ENCODE data around the gene STK17A. TPM values are rescaled to one million over a fixed set of nuclear protein-coding genes. Genes with fewer than 3 reads are reported as not detected.
A peak's percentile ranks its signal among the peaks of the same experiment; 100 is the strongest.

The STK17A gene
- polyA plus RNA-seq, 1 of the 3 experiments (the other 2 are of a cell fraction): 47.8 TPM

- TF ChIP-seq, protein P1, sequence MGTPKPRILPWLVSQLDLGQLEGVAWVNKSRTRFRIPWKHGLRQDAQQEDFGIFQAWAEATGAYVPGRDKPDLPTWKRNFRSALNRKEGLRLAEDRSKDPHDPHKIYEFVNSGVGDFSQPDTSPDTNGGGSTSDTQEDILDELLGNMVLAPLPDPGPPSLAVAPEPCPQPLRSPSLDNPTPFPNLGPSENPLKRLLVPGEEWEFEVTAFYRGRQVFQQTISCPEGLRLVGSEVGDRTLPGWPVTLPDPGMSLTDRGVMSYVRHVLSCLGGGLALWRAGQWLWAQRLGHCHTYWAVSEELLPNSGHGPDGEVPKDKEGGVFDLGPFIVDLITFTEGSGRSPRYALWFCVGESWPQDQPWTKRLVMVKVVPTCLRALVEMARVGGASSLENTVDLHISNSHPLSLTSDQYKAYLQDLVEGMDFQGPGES (IDR thresholded peaks at IDR 0.05; ENCODE audit: low read depth, low read length): no peak
- TF ChIP-seq JUND (IDR thresholded peaks at IDR 0.05): no peak
- TF ChIP-seq RAD21 (IDR thresholded peaks at IDR 0.05; ENCODE audit: low read length): no peak
- no peak for TF ChIP-seq MEF2A (IDR thresholded peaks at IDR 0.05; ENCODE audit: borderline replicate concordance, low read depth)
- TF ChIP-seq, protein P2, sequence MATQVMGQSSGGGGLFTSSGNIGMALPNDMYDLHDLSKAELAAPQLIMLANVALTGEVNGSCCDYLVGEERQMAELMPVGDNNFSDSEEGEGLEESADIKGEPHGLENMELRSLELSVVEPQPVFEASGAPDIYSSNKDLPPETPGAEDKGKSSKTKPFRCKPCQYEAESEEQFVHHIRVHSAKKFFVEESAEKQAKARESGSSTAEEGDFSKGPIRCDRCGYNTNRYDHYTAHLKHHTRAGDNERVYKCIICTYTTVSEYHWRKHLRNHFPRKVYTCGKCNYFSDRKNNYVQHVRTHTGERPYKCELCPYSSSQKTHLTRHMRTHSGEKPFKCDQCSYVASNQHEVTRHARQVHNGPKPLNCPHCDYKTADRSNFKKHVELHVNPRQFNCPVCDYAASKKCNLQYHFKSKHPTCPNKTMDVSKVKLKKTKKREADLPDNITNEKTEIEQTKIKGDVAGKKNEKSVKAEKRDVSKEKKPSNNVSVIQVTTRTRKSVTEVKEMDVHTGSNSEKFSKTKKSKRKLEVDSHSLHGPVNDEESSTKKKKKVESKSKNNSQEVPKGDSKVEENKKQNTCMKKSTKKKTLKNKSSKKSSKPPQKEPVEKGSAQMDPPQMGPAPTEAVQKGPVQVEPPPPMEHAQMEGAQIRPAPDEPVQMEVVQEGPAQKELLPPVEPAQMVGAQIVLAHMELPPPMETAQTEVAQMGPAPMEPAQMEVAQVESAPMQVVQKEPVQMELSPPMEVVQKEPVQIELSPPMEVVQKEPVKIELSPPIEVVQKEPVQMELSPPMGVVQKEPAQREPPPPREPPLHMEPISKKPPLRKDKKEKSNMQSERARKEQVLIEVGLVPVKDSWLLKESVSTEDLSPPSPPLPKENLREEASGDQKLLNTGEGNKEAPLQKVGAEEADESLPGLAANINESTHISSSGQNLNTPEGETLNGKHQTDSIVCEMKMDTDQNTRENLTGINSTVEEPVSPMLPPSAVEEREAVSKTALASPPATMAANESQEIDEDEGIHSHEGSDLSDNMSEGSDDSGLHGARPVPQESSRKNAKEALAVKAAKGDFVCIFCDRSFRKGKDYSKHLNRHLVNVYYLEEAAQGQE (IDR thresholded peaks at IDR 0.05; ENCODE audit: low read depth, low read length): no peak
- TF ChIP-seq CHD2 (IDR thresholded peaks at IDR 0.05; ENCODE audit: low read length, partially characterized antibody): no peak
- no peak for TF ChIP-seq SIN3A (IDR thresholded peaks at IDR 0.05; ENCODE audit: borderline replicate concordance, low read depth, low read length)
- no peak for TF ChIP-seq GABPA (IDR thresholded peaks at IDR 0.05; ENCODE audit: low read depth)
Observed at GRCh38 chr7:43629857-43630256, 46.9 kb downstream of the STK17A start (continued).

GRCh38 chr7:43630482-43630881 lies 47.6 kb downstream of the STK17A start:
- peaks cover 9 to 14% of the 10 kb centered on the region in 2 experiments; a peak in 3 of 4 replicates for H3K4me1 ChIP-seq (ENCODE audit: control insufficient read depth in 1 of 2, insufficient read depth in 2 of 2, low read depth in 1 of 2, low read length in 1 of 2)
- peaks cover 90% of the 10 kb centered on the region for H3F3A ChIP-seq (replicated peaks; ENCODE audit: insufficient read depth)
- no peaks in the 10 kb centered on the region for H3K9me3 ChIP-seq
- WGBS (ENCODE audit: low lambda C conversion rate): 77% methylated on average over 3 of the region's 3 CpGs
- H3K36me3 ChIP-seq (replicated peaks in 1 of 2; ENCODE audit: control insufficient read depth in 1 of 2, insufficient read depth in 2 of 2, low read length in 1 of 2): peaks cover 95 to 97% of the 10 kb centered on the region in 2 experiments
- H3K4me3 ChIP-seq (ENCODE audit: low read depth in 2 of 2, low read length in 1 of 2): no peak overlapping the region
- H3K9me2 ChIP-seq: no peaks in the 10 kb centered on the region
- H2AFZ ChIP-seq (ENCODE audit: low read depth): no peak overlapping the region
- no peak overlapping the region for H3K9ac ChIP-seq
- H4K20me1 ChIP-seq (ENCODE audit: insufficient read depth): peaks cover 24% of the 10 kb centered on the region
- peaks cover 97% of the 10 kb centered on the region for H3K79me2 ChIP-seq (ENCODE audit: insufficient read depth)
- DNase-seq: no peak
- CTCF ChIA-PET: interaction anchor here (0.9 to 1.7 kb wide), 4 partner anchors 48 to 209 kb away, joined by 3 to 4 read pairs (median 3); partner anchors contain the start of gene STK17A
- H3K27me3 ChIP-seq (ENCODE audit: insufficient read depth): no peaks in the 10 kb centered on the region
- no peak for TF ChIP-seq ZBTB33 (IDR thresholded peaks at IDR 0.05; ENCODE audit: borderline replicate concordance, low read depth)
- TF ChIP-seq RXRA (IDR thresholded peaks at IDR 0.05; ENCODE audit: borderline replicate concordance, low read depth): no peak
- no peak for TF ChIP-seq POLR2AphosphoS5 (IDR thresholded peaks at IDR 0.05; ENCODE audit: low read depth, low read length)
- no peak for TF ChIP-seq MAX (IDR thresholded peaks at IDR 0.05; ENCODE audit: low read depth)
- no peak for TF ChIP-seq JUND (IDR thresholded peaks at IDR 0.05)
- TF ChIP-seq, protein P1 (IDR thresholded peaks at IDR 0.05; ENCODE audit: low read depth, low read length): no peak
- TF ChIP-seq FOXM1 (IDR thresholded peaks at IDR 0.05; ENCODE audit: low read depth): no peak
- no peak for TF ChIP-seq EP300 (IDR thresholded peaks at IDR 0.05; ENCODE audit: borderline replicate concordance in 1 of 2, low read depth in 1 of 2, low read length in 1 of 2)
- no peak for TF ChIP-seq SIN3A (IDR thresholded peaks at IDR 0.05; ENCODE audit: borderline replicate concordance, low read depth, low read length)
- TF ChIP-seq, protein P3, sequence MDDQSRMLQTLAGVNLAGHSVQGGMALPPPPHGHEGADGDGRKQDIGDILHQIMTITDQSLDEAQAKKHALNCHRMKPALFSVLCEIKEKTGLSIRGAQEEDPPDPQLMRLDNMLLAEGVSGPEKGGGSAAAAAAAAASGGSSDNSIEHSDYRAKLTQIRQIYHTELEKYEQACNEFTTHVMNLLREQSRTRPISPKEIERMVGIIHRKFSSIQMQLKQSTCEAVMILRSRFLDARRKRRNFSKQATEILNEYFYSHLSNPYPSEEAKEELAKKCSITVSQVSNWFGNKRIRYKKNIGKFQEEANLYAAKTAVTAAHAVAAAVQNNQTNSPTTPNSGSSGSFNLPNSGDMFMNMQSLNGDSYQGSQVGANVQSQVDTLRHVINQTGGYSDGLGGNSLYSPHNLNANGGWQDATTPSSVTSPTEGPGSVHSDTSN (IDR thresholded peaks at IDR 0.05): no peak
- TF ChIP-seq, protein P2 (IDR thresholded peaks at IDR 0.05; ENCODE audit: low read depth, low read length): no peak
- H3K4me2 ChIP-seq: no peak overlapping the region
- POLR2A ChIA-PET: no interaction called here
- H3K27ac ChIP-seq (ENCODE audit: low read depth in 2 of 2, low read length in 1 of 2): peak overlapping the region in 1 of 2 experiments; percentile 47; a peak in 1 of 4 replicates
